H9 (cell line): ENCODE data around the gene RCAN1. TPM values are rescaled to one million over a fixed set of nuclear protein-coding genes. Genes with fewer than 3 reads are reported as not detected.

Source experiments
- DNase-seq: peaks from one replicate; pipeline ENCODE4 v3.0.0-alpha.2; 2017
- H2AFZ ChIP-seq: one replicate; pipeline ENCODE4 v1.6.1; 2013; ENCODE audit warnings: mild to moderate bottlenecking, low read length, control low read depth, moderate library complexity
- H2AK5ac ChIP-seq: 2 replicates; pipeline ENCODE4 v1.6.1; 2013; ENCODE audit warnings: low read length, control low read depth, mixed read lengths; ENCODE audit not compliant: insufficient read length
- H2BK120ac ChIP-seq: one replicate; pipeline ENCODE4 v1.6.1; 2013; ENCODE audit warnings: low read depth, mild to moderate bottlenecking, low read length, control low read depth, inconsistent platforms; ENCODE audit not compliant: poor library complexity, severe bottlenecking
- H2BK12ac ChIP-seq: 2 replicates; pipeline ENCODE4 v1.6.1; 2013; ENCODE audit warnings: low read length, control low read depth, mixed read lengths, low read depth; ENCODE audit not compliant: insufficient read length
- H2BK15ac ChIP-seq: 2 replicates; pipeline ENCODE4 v1.6.1; 2013; ENCODE audit warnings: low read depth, low read length, control low read depth
- H2BK20ac ChIP-seq: one replicate; pipeline ENCODE4 v1.6.1; 2013; ENCODE audit warnings: low read depth, mild to moderate bottlenecking, low read length, control low read depth, inconsistent platforms; ENCODE audit not compliant: poor library complexity, severe bottlenecking
- H2BK5ac ChIP-seq: 2 replicates; pipeline ENCODE4 v1.6.1; 2013; ENCODE audit warnings: low read length, control low read depth, mixed read lengths; ENCODE audit not compliant: insufficient read length
- H3K14ac ChIP-seq: 2 replicates; pipeline ENCODE4 v1.6.1; 2013; ENCODE audit warnings: low read length, control low read depth; ENCODE audit not compliant: insufficient read depth
- H3K18ac ChIP-seq: 2 replicates; pipeline ENCODE4 v1.6.1; 2013; ENCODE audit warnings: low read depth, mild to moderate bottlenecking, mixed read lengths, low read length, control low read depth; ENCODE audit not compliant: insufficient read length
- H3K23ac ChIP-seq: 2 replicates; pipeline ENCODE4 v1.6.1; 2013; ENCODE audit warnings: low read length, control low read depth, mixed read lengths, low read depth; ENCODE audit not compliant: insufficient read length
- H3K23me2 ChIP-seq: 2 replicates; pipeline ENCODE4 v1.6.1; 2013; ENCODE audit warnings: low read depth, mild to moderate bottlenecking, mixed read lengths, low read length, control low read depth; ENCODE audit not compliant: insufficient read length, poor library complexity, severe bottlenecking
- H3K27ac ChIP-seq: 2 replicates; pipeline ENCODE4 v1.5.1; 2013; ENCODE audit warnings: low read length, control low read depth, mixed read lengths, low read depth; ENCODE audit not compliant: insufficient read length
- H3K27me3 ChIP-seq: 2 replicates; pipeline ENCODE4 v1.6.1; 2013; ENCODE audit warnings: low read length, control low read depth, inconsistent platforms; ENCODE audit not compliant: insufficient read depth
- H3K4ac ChIP-seq: 2 replicates; pipeline ENCODE4 v1.6.1; 2013; ENCODE audit warnings: low read depth, mild to moderate bottlenecking, control low read depth, inconsistent platforms, low read length, moderate library complexity
- H3K4me1 ChIP-seq: 2 replicates; pipeline ENCODE4 v1.6.1; 2013; ENCODE audit warnings: low read length, control low read depth, inconsistent platforms; ENCODE audit not compliant: insufficient read depth
- H3K4me2 ChIP-seq: 2 replicates; pipeline ENCODE4 v1.6.1; 2013; ENCODE audit warnings: low read length, control low read depth, mixed read lengths; ENCODE audit not compliant: insufficient read length, insufficient read depth
- H3K56ac ChIP-seq: 2 replicates; pipeline ENCODE4 v1.6.1; 2013; ENCODE audit warnings: low read depth, mild to moderate bottlenecking, mixed read lengths, low read length, control low read depth; ENCODE audit not compliant: insufficient read length
- H3K79me1 ChIP-seq: 2 replicates; pipeline ENCODE4 v1.6.1; 2013; ENCODE audit warnings: low read depth, mild to moderate bottlenecking, moderate library complexity, low read length, control low read depth, inconsistent platforms; ENCODE audit not compliant: insufficient read depth, poor library complexity, severe bottlenecking
- H3K79me2 ChIP-seq: 2 replicates; pipeline ENCODE4 v1.6.1; 2013; ENCODE audit warnings: low read length, control low read depth, inconsistent platforms; ENCODE audit not compliant: insufficient read depth
- H3K9ac ChIP-seq: 2 replicates; pipeline ENCODE4 v1.6.1; 2013; ENCODE audit warnings: low read length, control low read depth, mixed read lengths; ENCODE audit not compliant: insufficient read length; ENCODE audit errors: extremely low read depth
- H3K9me3 ChIP-seq: one replicate; pipeline ENCODE4 v1.6.1; 2013; ENCODE audit warnings: low read depth, low read length, inconsistent platforms; ENCODE audit not compliant: control insufficient read depth
- H3T11ph ChIP-seq: one replicate; pipeline ENCODE4 v1.6.1; 2013; ENCODE audit warnings: mild to moderate bottlenecking, low read length, control low read depth, inconsistent platforms
- H4K20me1 ChIP-seq: one replicate; pipeline ENCODE4 v1.6.1; 2013; ENCODE audit not compliant: control insufficient read depth, insufficient read length, insufficient read depth
- H4K5ac ChIP-seq: 2 replicates; pipeline ENCODE4 v1.6.1; 2013; ENCODE audit warnings: low read depth, mild to moderate bottlenecking, mixed read lengths, low read length, control low read depth; ENCODE audit not compliant: insufficient read length
- H4K8ac ChIP-seq: replicated peaks from 2 replicates; pipeline ENCODE4 v1.6.1; 2013; ENCODE audit warnings: low read length, control low read depth, mixed read lengths, low read depth; ENCODE audit not compliant: insufficient read length
- H4K91ac ChIP-seq: 2 replicates; pipeline ENCODE4 v1.6.1; 2013; ENCODE audit warnings: low read depth, mild to moderate bottlenecking, moderate library complexity, mixed read lengths, low read length, control low read depth; ENCODE audit not compliant: insufficient read length
- H3K27ac Mint-ChIP-seq, 3 experiments: 2 replicates in 2 of 3; 3 replicates in 1 of 3; pipeline ENCODE4 v1.8.0; 2020 to 2021; ENCODE audit warnings: mixed read lengths in 3 of 3, mild to moderate bottlenecking in 1 of 3, moderate library complexity in 1 of 3
- H3K27me3 Mint-ChIP-seq: 2 replicates; pipeline ENCODE4 v1.8.0; 2021; ENCODE audit warnings: low read depth, mild to moderate bottlenecking, moderate library complexity, mixed read lengths
- H3K36me3 Mint-ChIP-seq, 3 experiments: 2 replicates in 2 of 3; 3 replicates in 1 of 3; pipeline ENCODE4 v1.8.0; 2020 to 2021; ENCODE audit warnings: low read depth in 3 of 3, mixed read lengths in 3 of 3; ENCODE audit not compliant: insufficient read depth in 1 of 3
- H3K4me1 Mint-ChIP-seq, 2 experiments: 2 replicates each; pipeline ENCODE4 v1.8.0; 2020; ENCODE audit warnings: mixed read lengths in 2 of 2
- H3K4me3 Mint-ChIP-seq, 2 experiments: 2 replicates in 1 of 2; 3 replicates in 1 of 2; pipeline ENCODE4 v1.8.0; 2020 to 2021; ENCODE audit warnings: mild to moderate bottlenecking in 2 of 2, mixed read lengths in 2 of 2, moderate library complexity in 1 of 2
- H3K9me3 Mint-ChIP-seq, 2 experiments: 2 replicates in 1 of 2; 3 replicates in 1 of 2; pipeline ENCODE4 v1.8.0; 2020; ENCODE audit warnings: mild to moderate bottlenecking in 2 of 2, mixed read lengths in 2 of 2, moderate library complexity in 1 of 2
- WGBS: extraction: QIAGEN DNeasy Blood & Tissue Kit; methylation state at CpG from one replicate; pipeline ENCODE4 v1.1.7; 2013; ENCODE audit warnings: missing lambda C conversion rate, low lambda C conversion rate, mixed read lengths; ENCODE audit not compliant: insufficient read length; ENCODE audit errors: extremely low coverage; 5-methylcytosine and 5-hydroxymethylcytosine counted together
- total RNA-seq: library from RNA; stranded (reverse); gene quantifications from 2 replicates; pipeline ENCODE4 v1.2.1, GENCODE V29; 2021
- TF ChIP-seq, protein P1 (sequence below): fragments of 200-600 bp; sonication (generic); conservative IDR thresholded peaks from 3 replicates; pipeline ENCODE4 v1.8.0; 2021; ENCODE audit warnings: antibody characterized with exemption, mild to moderate bottlenecking

The RCAN1 gene
- total RNA-seq, 1 experiment from 2014 or later: 7.0 TPM

DNA sequence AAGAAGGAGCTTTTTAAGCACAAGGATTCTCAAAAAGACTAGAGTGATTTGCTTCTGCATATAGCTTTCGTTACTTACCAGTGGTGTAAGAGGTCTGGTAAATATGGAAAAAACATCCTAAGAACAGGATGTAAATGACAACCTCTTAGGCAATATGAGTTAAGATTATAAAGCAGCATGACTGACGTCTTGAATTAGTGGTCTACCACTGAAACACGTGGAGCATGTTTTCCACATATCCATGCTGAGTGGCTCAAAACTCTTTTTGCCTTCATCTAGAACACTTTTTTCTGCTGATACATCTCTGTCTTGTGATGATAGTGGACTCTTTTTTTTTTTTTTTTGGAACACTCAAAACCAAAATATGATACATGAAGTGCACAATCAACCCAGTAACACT, 44.6 kb downstream of the RCAN1 start:
- no peak overlapping the region for H3T11ph ChIP-seq
- no peaks in the 10 kb centered on the region for H3K4me1 ChIP-seq
- H3K9ac ChIP-seq: no peak overlapping the region
- no peak for DNase-seq
- Mint-ChIP-seq H3K27ac (no peak overlapping the region), H3K27me3 (no peaks in the 10 kb centered on the region), H3K4me3 (no peak overlapping the region), H3K4me1 (peaks cover 10 to 12% of the 10 kb centered on the region in 2 experiments), H3K36me3 (peaks cover 0 to 4% (median 2%) of the 10 kb centered on the region in 3 experiments; a peak in 2 of 7 replicates), H3K9me3 (peaks cover 2 to 3% of the 10 kb centered on the region in 2 experiments; a peak in 4 of 5 replicates)
- no peak overlapping the region for H3K23ac ChIP-seq
- no peak overlapping the region for H3K18ac ChIP-seq
- H3K27me3 ChIP-seq: no peaks in the 10 kb centered on the region
- H3K23me2 ChIP-seq: no peaks in the 10 kb centered on the region
- no peak overlapping the region for H4K91ac ChIP-seq
- no peaks in the 10 kb centered on the region for H3K9me3 ChIP-seq
- no CpG with 5 or more reads among the region's 3 CpGs for WGBS
- no peak overlapping the region for H4K5ac ChIP-seq
- no peak overlapping the region for H4K8ac ChIP-seq
- H2AFZ ChIP-seq: no peak overlapping the region
- H3K79me2 ChIP-seq: no peaks in the 10 kb centered on the region; the same call in 1 of the 2 replicates
- H2BK15ac ChIP-seq: no peak overlapping the region
- no peak overlapping the region for H3K27ac ChIP-seq
- no peak overlapping the region for H2BK20ac ChIP-seq
- H2AK5ac ChIP-seq: no peak overlapping the region
- no peak overlapping the region for H3K4ac ChIP-seq
- TF ChIP-seq, protein P1, sequence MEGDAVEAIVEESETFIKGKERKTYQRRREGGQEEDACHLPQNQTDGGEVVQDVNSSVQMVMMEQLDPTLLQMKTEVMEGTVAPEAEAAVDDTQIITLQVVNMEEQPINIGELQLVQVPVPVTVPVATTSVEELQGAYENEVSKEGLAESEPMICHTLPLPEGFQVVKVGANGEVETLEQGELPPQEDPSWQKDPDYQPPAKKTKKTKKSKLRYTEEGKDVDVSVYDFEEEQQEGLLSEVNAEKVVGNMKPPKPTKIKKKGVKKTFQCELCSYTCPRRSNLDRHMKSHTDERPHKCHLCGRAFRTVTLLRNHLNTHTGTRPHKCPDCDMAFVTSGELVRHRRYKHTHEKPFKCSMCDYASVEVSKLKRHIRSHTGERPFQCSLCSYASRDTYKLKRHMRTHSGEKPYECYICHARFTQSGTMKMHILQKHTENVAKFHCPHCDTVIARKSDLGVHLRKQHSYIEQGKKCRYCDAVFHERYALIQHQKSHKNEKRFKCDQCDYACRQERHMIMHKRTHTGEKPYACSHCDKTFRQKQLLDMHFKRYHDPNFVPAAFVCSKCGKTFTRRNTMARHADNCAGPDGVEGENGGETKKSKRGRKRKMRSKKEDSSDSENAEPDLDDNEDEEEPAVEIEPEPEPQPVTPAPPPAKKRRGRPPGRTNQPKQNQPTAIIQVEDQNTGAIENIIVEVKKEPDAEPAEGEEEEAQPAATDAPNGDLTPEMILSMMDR: no peak
- no peak overlapping the region for H3K14ac ChIP-seq
- H3K56ac ChIP-seq: no peak overlapping the region
- H2BK12ac ChIP-seq: no peak overlapping the region
- H3K4me2 ChIP-seq: no peak overlapping the region
- no peaks in the 10 kb centered on the region for H4K20me1 ChIP-seq
- H3K79me1 ChIP-seq: no peaks in the 10 kb centered on the region
- no peak overlapping the region for H2BK5ac ChIP-seq
- no peak overlapping the region for H2BK120ac ChIP-seq
